SK-N-MC (cell line): ENCODE measurements around the gene KIF26B.

Source experiments
- DNase-seq: peaks from one replicate; pipeline ENCODE4 v3.0.0-alpha.2; 2011; ENCODE audit warnings: low read depth, low spot score
- H3K27ac ChIP-seq: fragments of 200-600 bp; sonication (generic); 2 replicates; pipeline ENCODE4 v1.5.1; 2016; ENCODE audit warnings: mixed run types
- H3K36me3 ChIP-seq: fragments of 200-600 bp; sonication (generic); 2 replicates; pipeline ENCODE4 v1.6.1; 2017; ENCODE audit warnings: antibody characterized with exemption, low read length, mixed read lengths; ENCODE audit not compliant: insufficient read depth
- H3K4me3 ChIP-seq: fragments of 200-600 bp; sonication (generic); 2 replicates; pipeline ENCODE4 v1.5.1; 2016
- H3K9ac ChIP-seq: fragments of 200-600 bp; sonication (generic); 2 replicates; pipeline ENCODE4 v1.8.0; 2017; ENCODE audit warnings: mixed run types, mixed read lengths; ENCODE audit not compliant: insufficient read length
- H3K9me3 ChIP-seq: fragments of 200-600 bp; sonication (generic); 2 replicates; pipeline ENCODE4 v1.6.1; 2017; ENCODE audit warnings: low read depth, mild to moderate bottlenecking, antibody characterized with exemption, low read length, moderate library complexity, mixed read lengths
- EZH2 ChIP-seq: fragments of 200-600 bp; sonication (generic); IDR thresholded peaks from one replicate; pipeline ENCODE4 v1.6.1; 2017; ENCODE audit warnings: antibody characterized with exemption
- FOXP2 ChIP-seq: optimal IDR thresholded peaks from 2 replicates; pipeline ENCODE3; 2011; ENCODE audit warnings: mild to moderate bottlenecking, moderate library complexity; ENCODE audit not compliant: insufficient read depth; ENCODE audit errors: extremely low read length, control extremely low read depth
- POLR2AphosphoS5 ChIP-seq: IDR thresholded peaks from 2 replicates; pipeline ENCODE4 v1.6.1; 2012; ENCODE audit warnings: mild to moderate bottlenecking, low read depth, low read length, borderline replicate concordance

The KIF26B gene

DNA sequence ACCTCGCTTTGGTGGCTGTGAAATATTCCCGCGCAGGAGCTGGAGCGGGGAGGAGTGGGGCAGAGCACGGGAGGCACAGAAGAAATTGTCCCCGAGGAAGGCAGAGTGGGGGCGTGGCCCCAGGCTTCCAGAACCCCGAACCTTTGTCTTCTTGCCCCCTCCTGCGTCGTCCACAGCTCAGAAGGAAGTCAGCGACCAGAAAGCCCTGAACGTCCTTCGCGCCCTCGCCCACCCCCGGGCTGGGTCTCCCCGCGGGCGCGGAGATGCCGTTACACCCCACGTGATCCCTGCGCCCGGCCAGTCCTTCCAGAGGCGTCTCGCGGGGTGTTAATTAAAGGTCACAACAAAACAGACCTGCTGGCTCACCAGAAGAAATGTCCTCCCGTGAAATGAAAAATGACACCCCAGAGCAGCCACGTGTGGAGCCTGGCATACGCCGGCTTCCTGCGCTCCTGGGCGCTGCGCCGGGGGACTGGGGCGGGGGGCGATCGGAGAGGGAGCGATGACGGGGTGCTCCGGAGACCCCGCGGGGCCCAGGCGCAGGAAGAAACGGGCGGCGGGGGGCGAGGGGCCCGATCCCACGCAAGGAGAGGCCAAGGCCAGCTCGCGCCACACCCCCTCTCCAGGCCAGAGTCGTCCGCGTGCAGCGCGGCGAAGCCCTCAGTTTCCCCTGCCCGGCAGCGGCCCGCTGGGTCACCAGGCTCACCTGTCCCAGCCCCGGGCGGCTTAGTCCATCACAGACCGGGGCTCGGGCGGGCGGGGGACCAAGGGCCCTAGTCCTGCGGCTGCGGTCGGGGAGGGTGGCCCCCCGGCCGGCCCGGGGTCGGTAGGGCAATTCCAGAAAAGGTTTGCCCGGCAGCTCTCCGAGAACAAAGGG is 995 bp upstream of the KIF26B start:
- H3K9me3 ChIP-seq: no peaks in the 10 kb centered on the region
- H3K9ac ChIP-seq: no peak overlapping the region
- DNase-seq: no peak
- no peak for TF ChIP-seq POLR2AphosphoS5
- TF ChIP-seq EZH2: no peak
- TF ChIP-seq FOXP2: no peak
- H3K27ac ChIP-seq: no peak overlapping the region
- no peaks in the 10 kb centered on the region for H3K36me3 ChIP-seq
- H3K4me3 ChIP-seq: peak overlapping the region; percentile 82

DNA sequence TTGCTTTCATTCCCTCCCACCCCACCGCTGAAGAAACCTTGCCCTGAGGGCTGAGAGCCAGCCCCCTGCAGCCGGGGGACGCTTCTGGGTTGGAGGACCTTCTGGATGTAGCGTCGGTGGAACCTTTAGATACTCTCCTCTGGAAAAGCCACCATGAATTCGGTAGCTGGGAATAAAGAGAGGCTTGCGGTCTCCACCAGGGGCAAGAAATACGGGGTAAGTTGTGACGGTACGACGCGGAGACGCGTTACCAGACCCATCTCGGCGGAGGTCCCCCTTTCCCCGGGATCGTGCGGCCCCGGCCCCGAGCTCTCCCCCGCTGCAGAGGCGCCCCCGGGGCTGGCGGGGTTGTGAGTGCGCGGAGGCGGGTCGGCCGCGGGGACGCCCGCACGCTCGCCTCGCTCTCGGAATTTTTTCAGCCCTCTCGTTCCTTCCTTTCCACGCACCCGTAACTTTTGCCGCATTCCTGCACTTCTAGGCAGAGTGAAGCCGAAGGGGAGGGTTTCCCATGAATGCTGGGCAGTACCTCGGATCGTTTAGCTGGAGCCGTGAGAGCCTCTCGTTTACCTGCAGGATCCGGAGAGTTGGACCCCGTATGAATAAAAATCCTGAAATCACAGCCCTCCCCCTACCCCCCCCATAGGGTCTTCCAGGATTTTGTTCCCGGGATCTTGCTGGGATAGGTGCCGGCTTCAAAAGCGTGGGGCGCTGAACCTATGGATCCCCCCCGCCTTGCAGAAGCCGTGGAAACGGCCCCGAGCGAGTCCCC is 671 bp downstream of the KIF26B start:
- Histone ChIP-seq H3K4me3 (peak overlapping the region; percentile 82), H3K9me3 (no peaks in the 10 kb centered on the region), H3K9ac (no peak overlapping the region), H3K36me3 (no peaks in the 10 kb centered on the region), H3K27ac (no peak overlapping the region)
- DNase-seq: no peak
- no peak for TF ChIP-seq EZH2
- TF ChIP-seq POLR2AphosphoS5: no peak
- no peak for TF ChIP-seq FOXP2

DNA sequence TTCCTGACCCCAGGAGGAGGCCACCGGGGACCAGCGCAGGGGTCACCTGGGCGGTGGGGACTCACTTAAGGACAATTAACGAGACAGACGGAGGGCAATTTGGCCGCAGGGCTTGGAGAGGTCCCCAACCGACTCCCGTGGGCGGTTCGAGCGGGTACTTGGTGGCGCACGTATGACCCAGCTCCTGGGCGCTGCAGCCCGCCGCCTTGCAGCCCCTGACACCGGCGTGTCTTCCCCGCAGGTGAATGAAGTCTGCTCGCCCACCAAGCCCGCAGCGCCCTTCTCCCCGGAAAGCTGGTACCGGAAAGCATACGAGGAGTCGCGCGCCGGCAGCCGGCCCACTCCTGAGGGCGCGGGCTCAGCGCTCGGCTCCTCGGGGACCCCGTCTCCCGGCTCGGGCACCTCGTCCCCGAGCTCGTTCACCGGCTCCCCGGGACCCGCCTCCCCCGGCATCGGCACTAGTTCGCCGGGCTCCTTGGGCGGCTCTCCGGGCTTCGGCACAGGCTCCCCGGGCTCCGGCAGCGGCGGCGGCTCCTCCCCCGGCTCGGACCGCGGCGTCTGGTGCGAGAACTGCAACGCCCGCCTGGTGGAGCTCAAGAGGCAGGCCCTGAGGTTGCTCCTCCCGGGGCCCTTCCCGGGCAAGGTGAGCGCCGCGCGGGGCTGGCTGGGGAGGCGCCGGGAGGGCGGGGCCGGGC is 1.4 kb downstream of the KIF26B start:
- no peak overlapping the region for H3K9ac ChIP-seq
- peak overlapping the region; percentile 82 for H3K4me3 ChIP-seq
- TF ChIP-seq EZH2 (no peak), POLR2AphosphoS5 (no peak), FOXP2 (no peak)
- no peaks in the 10 kb centered on the region for H3K9me3 ChIP-seq
- no peak overlapping the region for H3K27ac ChIP-seq
- no peak for DNase-seq
- no peaks in the 10 kb centered on the region for H3K36me3 ChIP-seq

DNA sequence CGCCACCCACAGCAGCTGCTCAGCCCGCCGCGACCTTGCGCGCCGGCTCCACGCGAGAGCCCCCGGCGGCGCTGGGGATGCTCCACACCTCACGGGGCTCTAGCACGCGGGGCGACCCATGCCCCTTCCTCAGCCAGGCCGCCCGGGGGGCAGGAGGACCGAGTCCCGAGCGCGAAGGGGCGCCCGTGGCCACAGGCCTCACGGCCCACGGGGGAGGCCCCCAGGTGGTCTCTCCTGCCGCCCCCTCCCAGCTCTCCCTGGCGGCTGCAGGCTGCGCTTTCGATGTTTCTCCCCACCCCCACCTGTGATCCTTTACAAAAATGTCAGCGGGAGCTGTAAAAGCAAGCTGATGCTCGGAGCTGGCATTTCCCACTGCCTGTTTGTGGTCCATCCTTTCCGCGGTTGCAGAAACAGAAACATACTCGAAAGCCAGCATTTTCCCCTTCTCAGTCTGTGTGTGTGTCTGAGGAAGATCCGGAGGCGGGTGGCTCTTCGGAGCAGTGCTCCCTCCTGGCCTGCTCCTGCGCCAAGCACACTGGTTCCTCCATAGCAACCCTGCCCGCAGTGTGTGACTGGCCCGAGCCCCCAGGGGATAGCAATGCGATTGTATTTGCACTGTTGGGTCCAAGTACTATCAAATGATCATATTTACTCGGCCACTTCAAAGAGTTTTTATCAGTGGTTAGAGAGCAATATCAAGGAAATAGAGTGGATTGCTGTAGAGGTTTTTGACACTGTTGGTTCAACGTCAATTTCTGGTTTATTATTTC is 2.1 kb downstream of the KIF26B start:
- TF ChIP-seq FOXP2 (no peak), POLR2AphosphoS5 (no peak), EZH2 (no peak)
- DNase-seq: no peak
- no peaks in the 10 kb centered on the region for H3K9me3 ChIP-seq
- H3K27ac ChIP-seq: no peak overlapping the region
- H3K4me3 ChIP-seq: peak overlapping the region; percentile 82
- H3K9ac ChIP-seq: no peak overlapping the region
- H3K36me3 ChIP-seq: no peaks in the 10 kb centered on the region

DNA sequence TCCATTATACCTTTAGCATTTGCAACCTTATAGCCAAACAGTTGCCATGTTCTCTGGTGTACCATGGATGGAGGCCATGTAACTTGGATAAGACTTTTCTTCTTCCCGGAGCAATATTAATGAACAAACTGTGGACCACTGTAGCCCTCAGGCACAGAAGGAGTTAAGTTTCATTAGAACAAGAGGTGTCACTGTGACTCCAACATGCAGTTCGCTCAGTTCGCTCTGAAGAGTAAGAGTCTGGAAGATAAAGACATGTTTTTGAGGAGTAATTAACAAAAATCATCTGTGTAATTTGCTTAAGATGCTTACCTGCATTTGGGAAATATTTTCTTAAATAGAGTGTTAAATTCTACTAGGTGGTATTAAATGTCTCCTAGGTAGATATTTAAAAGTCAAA is 4.1 kb downstream of the KIF26B start:
- TF ChIP-seq POLR2AphosphoS5: no peak
- TF ChIP-seq FOXP2: no peak
- no peak for TF ChIP-seq EZH2
- no peak for DNase-seq
- no peak overlapping the region for H3K4me3 ChIP-seq
- no peaks in the 10 kb centered on the region for H3K36me3 ChIP-seq
- H3K9me3 ChIP-seq: no peaks in the 10 kb centered on the region
- no peak overlapping the region for H3K27ac ChIP-seq
- no peak overlapping the region for H3K9ac ChIP-seq

DNA sequence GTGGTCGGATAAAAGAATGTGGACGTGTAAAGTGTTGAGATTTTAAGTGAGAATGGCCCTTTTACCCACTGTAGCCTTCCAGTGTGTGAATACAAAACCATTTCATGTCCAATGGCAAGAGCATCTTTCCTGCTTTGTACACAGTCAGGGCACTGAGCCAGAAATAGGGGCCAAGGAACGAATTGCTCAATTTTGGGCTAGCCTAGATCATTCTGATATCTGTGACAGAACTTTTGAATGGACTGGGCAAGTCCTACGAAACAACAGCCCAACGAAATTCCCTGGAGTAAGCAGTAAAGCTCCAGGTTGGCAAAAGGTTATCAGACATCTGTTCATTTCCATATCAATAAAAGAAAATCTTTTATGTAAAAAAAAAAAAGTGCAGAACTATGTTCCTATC is 5.5 kb downstream of the KIF26B start:
- TF ChIP-seq POLR2AphosphoS5: no peak
- TF ChIP-seq FOXP2: no peak
- TF ChIP-seq EZH2: no peak
- H3K4me3 ChIP-seq: no peak overlapping the region
- no peak overlapping the region for H3K9ac ChIP-seq
- no peaks in the 10 kb centered on the region for H3K9me3 ChIP-seq
- no peaks in the 10 kb centered on the region for H3K36me3 ChIP-seq
- DNase-seq: no peak
- no peak overlapping the region for H3K27ac ChIP-seq

DNA sequence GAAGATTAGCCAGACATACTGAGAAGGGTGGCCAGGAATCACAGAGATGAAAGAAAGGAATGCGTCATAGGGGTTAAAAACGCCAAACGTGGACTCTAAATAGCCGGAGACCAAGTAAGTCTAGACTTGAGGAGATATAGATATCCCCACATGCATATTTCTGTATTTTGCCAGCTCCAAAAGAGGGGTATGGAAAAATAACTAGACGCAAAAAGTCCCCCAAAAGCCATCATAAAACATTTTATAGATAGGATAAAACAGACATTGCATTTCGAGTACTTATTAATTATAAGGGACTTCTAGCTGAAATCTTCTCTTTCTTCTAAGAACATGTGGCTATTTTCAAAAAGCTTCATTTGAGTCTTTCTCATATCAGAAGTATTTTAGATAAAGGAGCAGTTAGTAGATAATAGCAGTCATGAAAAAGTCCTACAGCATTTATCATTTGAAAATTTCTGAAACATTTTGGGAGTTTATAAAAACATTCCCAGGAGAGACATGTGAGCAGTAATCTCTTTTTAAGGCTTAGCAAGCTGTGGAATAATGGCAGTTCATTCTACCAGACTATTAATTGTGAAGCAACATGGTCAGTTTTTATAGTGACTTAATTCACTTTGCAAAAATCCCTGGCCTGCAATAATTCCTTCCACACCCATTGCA is 6.1 kb downstream of the KIF26B start:
- Histone ChIP-seq H3K4me3 (no peak overlapping the region), H3K9me3 (no peaks in the 10 kb centered on the region), H3K9ac (no peak overlapping the region), H3K36me3 (no peaks in the 10 kb centered on the region), H3K27ac (no peak overlapping the region)
- no peak for TF ChIP-seq FOXP2
- no peak for TF ChIP-seq POLR2AphosphoS5
- no peak for TF ChIP-seq EZH2
- DNase-seq: no peak

DNA sequence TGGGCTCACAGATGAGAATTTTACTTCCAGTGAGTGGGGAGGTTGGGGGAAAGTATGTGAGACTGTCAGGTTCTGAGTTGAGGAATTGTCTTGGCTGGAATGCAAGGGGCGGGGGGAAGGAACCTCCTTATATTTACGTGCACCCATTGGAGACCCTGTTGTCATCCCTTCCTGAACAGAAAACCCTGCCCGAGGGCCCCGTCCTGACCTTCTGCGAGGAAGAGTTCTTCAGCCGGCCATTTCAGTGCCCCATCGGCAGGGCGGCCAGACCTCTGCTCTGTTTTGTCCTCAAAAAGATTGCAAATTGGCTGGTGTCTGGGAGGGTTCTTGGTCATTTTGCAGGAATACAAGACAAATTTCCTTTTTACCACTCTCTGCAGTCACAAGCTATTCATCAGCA is 7.1 kb downstream of the KIF26B start:
- Histone ChIP-seq H3K9ac (no peak overlapping the region), H3K36me3 (no peaks in the 10 kb centered on the region), H3K4me3 (no peak overlapping the region), H3K27ac (no peak overlapping the region), H3K9me3 (no peaks in the 10 kb centered on the region)
- no peak for TF ChIP-seq FOXP2
- TF ChIP-seq EZH2: no peak
- no peak for TF ChIP-seq POLR2AphosphoS5
- DNase-seq: no peak
